Measurements from ENCODE around the gene CASP12.

CASP12 gene

DNA sequence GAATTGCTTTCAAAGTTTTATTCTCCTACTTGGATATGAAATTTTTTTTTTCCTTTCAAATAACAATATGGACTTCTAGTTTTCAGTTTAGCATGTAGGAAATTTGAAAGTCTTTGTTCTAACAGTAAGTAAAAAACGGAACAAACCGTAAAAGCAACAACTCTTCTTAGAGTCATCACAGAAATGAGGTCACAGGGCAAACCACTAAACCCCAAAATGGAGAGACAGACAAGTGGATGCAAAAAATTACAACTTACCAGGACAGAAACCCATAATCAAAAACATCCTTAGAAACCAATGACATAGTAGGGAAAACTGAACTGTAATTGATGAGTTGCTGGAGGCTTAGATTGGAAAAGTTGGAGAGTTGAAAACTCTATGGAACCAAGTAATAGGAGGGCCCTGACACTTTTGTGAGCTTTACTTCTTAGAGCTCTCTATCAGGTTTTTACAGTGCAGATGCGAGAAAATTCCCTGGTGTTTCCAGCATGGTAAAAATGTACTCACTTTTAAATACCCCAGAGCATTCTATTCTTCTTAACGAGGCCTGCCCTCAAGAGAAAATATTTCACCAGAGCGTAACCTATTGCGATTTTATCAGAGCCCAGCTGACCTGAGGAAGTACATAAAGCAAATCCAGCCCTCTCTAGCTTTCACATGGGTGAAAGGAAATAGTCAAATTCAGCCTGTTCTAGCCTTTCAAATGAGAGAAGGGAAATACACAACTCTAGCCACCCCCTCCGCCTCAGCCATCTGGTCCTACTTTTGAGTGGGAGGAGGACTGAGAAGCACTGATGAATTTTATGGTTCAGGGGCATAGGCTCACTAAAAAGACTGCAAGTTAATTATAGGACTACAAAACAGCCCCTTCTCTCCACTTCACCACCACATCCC lies 39.1 kb downstream of the CASP12 start:
- Histone ChIP-seq H2AFZ (ENCODE audit: low read length) (no peak overlapping the region), H3K4me3 (ENCODE audit: low read depth, low read length, poor library complexity, severe bottlenecking) (no peak overlapping the region), H4K20me1 (ENCODE audit: insufficient read depth, low read length) (no peaks in the 10 kb centered on the region), H3K9me2 (ENCODE audit: low read depth, low read length) (no peaks in the 10 kb centered on the region), H3K9ac (ENCODE audit: low read length) (no peak overlapping the region), H3K9me3 (ENCODE audit: low read length) (no peaks in the 10 kb centered on the region), H3K36me3 (ENCODE audit: insufficient read depth, low read length) (no peaks in the 10 kb centered on the region), H3K4me1 (ENCODE audit: insufficient read depth, low read length, severe bottlenecking) (peaks cover 3% of the 10 kb centered on the region), H3K4me2 (ENCODE audit: low read length) (no peak overlapping the region), H3K27ac (ENCODE audit: low read depth, low read length, poor library complexity, severe bottlenecking) (no peak overlapping the region), H3F3A (ENCODE audit: insufficient read depth, low read length) (no peaks in the 10 kb centered on the region), H3K79me2 (ENCODE audit: insufficient read depth, low read length) (no peaks in the 10 kb centered on the region), H3K27me3 (ENCODE audit: insufficient read depth, low read length) (no peaks in the 10 kb centered on the region)
- TF ChIP-seq EZH2 (IDR thresholded peaks at IDR 0.05; ENCODE audit: borderline replicate concordance, low read length), result no peak
- TF ChIP-seq, protein P1, sequence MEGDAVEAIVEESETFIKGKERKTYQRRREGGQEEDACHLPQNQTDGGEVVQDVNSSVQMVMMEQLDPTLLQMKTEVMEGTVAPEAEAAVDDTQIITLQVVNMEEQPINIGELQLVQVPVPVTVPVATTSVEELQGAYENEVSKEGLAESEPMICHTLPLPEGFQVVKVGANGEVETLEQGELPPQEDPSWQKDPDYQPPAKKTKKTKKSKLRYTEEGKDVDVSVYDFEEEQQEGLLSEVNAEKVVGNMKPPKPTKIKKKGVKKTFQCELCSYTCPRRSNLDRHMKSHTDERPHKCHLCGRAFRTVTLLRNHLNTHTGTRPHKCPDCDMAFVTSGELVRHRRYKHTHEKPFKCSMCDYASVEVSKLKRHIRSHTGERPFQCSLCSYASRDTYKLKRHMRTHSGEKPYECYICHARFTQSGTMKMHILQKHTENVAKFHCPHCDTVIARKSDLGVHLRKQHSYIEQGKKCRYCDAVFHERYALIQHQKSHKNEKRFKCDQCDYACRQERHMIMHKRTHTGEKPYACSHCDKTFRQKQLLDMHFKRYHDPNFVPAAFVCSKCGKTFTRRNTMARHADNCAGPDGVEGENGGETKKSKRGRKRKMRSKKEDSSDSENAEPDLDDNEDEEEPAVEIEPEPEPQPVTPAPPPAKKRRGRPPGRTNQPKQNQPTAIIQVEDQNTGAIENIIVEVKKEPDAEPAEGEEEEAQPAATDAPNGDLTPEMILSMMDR (IDR thresholded peaks at IDR 0.05; ENCODE audit: low read length), result no peak

DNA sequence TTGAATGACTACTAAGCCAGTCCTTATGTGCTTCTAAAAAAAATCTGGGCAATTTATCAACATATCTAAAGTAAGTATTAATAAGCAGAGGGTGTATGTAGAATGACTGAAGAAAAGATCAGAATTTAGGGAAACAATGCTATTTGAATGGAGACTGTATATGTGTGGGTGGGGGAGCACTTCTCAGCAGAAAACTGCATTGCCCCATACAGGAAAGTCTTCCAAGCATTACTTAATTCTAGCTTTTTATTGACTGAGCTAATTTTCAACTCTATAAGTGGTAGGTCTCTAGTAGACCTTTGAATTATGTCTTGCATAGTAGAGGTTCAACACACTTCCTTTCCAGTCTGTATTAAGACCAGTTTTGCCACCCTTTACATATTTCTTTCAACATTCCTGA lies 41.7 kb downstream of the CASP12 start:
- Histone ChIP-seq H3K9me2 (ENCODE audit: low read depth, low read length) (no peaks in the 10 kb centered on the region), H3K4me3 (ENCODE audit: low read depth, low read length, poor library complexity, severe bottlenecking) (no peak overlapping the region), H3K4me2 (ENCODE audit: low read length) (no peak overlapping the region), H3K79me2 (ENCODE audit: insufficient read depth, low read length) (no peaks in the 10 kb centered on the region), H3K4me1 (ENCODE audit: insufficient read depth, low read length, severe bottlenecking) (peaks cover 3% of the 10 kb centered on the region), H3F3A (ENCODE audit: insufficient read depth, low read length) (no peaks in the 10 kb centered on the region), H4K20me1 (ENCODE audit: insufficient read depth, low read length) (no peaks in the 10 kb centered on the region), H3K9ac (ENCODE audit: low read length) (no peak overlapping the region), H2AFZ (ENCODE audit: low read length) (no peak overlapping the region), H3K27me3 (ENCODE audit: insufficient read depth, low read length) (no peaks in the 10 kb centered on the region), H3K9me3 (ENCODE audit: low read length) (no peaks in the 10 kb centered on the region), H3K36me3 (ENCODE audit: insufficient read depth, low read length) (no peaks in the 10 kb centered on the region), H3K27ac (ENCODE audit: low read depth, low read length, poor library complexity, severe bottlenecking) (no peak overlapping the region)
- TF ChIP-seq EZH2 (IDR thresholded peaks at IDR 0.05; ENCODE audit: borderline replicate concordance, low read length), result no peak
- TF ChIP-seq, protein P1 (IDR thresholded peaks at IDR 0.05; ENCODE audit: low read length), result no peak

DNA sequence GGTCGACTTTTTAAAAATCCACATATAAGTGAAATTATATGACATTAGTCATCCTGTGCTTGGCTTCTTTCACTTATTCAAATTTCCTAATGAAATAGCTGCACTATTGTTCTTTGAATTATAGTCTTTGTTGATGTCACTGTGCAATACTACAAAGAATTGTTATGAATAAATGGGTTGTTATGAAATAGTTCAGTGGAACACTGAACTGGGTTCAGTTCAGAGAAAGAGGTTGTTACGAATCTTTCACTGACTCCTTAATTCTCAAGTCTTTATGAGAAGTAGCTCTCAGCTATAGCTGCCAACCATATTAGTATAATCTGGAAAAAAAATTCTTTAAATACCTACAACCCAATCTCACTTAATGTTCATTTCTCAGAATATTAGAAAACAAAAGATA lies 42.3 kb downstream of the CASP12 start:
- Histone ChIP-seq H3K9me2 (ENCODE audit: low read depth, low read length) (no peaks in the 10 kb centered on the region), H3K9me3 (ENCODE audit: low read length) (no peaks in the 10 kb centered on the region), H3K9ac (ENCODE audit: low read length) (no peak overlapping the region), H3K27ac (ENCODE audit: low read depth, low read length, poor library complexity, severe bottlenecking) (no peak overlapping the region), H3K4me2 (ENCODE audit: low read length) (no peak overlapping the region), H3K27me3 (ENCODE audit: insufficient read depth, low read length) (no peaks in the 10 kb centered on the region), H3K36me3 (ENCODE audit: insufficient read depth, low read length) (no peaks in the 10 kb centered on the region), H3K79me2 (ENCODE audit: insufficient read depth, low read length) (no peaks in the 10 kb centered on the region), H3F3A (ENCODE audit: insufficient read depth, low read length) (no peaks in the 10 kb centered on the region), H4K20me1 (ENCODE audit: insufficient read depth, low read length) (no peaks in the 10 kb centered on the region), H3K4me3 (ENCODE audit: low read depth, low read length, poor library complexity, severe bottlenecking) (no peak overlapping the region), H2AFZ (ENCODE audit: low read length) (no peak overlapping the region), H3K4me1 (ENCODE audit: insufficient read depth, low read length, severe bottlenecking) (peaks cover 3% of the 10 kb centered on the region)
- no peak for TF ChIP-seq EZH2 (IDR thresholded peaks at IDR 0.05; ENCODE audit: borderline replicate concordance, low read length)
- TF ChIP-seq, protein P1 (IDR thresholded peaks at IDR 0.05; ENCODE audit: low read length), result no peak

Data from OCI-LY1 (cell line).